NT2/D1 (cell line): ENCODE measurements around the gene WFDC6.
"Not testable (repeated sequence)": the region's sequence is repeated elsewhere in the genome, so short reads cannot be mapped to it uniquely, and the experiment has no call there.

ENCODE experiments used
- DNase-seq: peaks from one replicate; pipeline ENCODE4 v3.0.0-alpha.2; 2011; ENCODE audit warnings: low read depth, low spot score
- H3K27me3 ChIP-seq: 2 replicates; pipeline ENCODE4 v1.6.0; 2011; ENCODE audit warnings: mild to moderate bottlenecking; ENCODE audit not compliant: insufficient read length, insufficient read depth
- H3K36me3 ChIP-seq: 2 replicates; pipeline ENCODE4 v1.6.1; 2011; ENCODE audit warnings: mild to moderate bottlenecking, low read length, mixed read lengths; ENCODE audit not compliant: insufficient read depth, insufficient read length
- H3K4me1 ChIP-seq: 2 replicates; pipeline ENCODE4 v1.5.1; 2011; ENCODE audit not compliant: insufficient read depth, insufficient read length
- H3K4me3 ChIP-seq: 2 replicates; pipeline ENCODE4 v1.5.1; 2011; ENCODE audit warnings: low read depth; ENCODE audit not compliant: insufficient read length
- H3K9ac ChIP-seq: 2 replicates; pipeline ENCODE4 v1.6.0; 2011; ENCODE audit warnings: low read depth; ENCODE audit not compliant: insufficient read length
- H3K9me3 ChIP-seq: 2 replicates; pipeline ENCODE4 v1.5.1; 2011; ENCODE audit warnings: mild to moderate bottlenecking, low read length; ENCODE audit not compliant: insufficient read depth
- SUZ12 ChIP-seq: IDR thresholded peaks from 2 replicates; pipeline ENCODE4 v1.6.1; 2011; ENCODE audit not compliant: insufficient read length, insufficient read depth; ENCODE audit errors: extremely low read depth
- YY1 ChIP-seq: IDR thresholded peaks from 2 replicates; pipeline ENCODE4 v1.6.1; 2011; ENCODE audit not compliant: insufficient read length, insufficient read depth
- ZNF274 ChIP-seq: IDR thresholded peaks from 2 replicates; pipeline ENCODE4 v1.6.1; 2011; ENCODE audit warnings: mild to moderate bottlenecking, low read depth, low read length

The WFDC6 gene

DNA sequence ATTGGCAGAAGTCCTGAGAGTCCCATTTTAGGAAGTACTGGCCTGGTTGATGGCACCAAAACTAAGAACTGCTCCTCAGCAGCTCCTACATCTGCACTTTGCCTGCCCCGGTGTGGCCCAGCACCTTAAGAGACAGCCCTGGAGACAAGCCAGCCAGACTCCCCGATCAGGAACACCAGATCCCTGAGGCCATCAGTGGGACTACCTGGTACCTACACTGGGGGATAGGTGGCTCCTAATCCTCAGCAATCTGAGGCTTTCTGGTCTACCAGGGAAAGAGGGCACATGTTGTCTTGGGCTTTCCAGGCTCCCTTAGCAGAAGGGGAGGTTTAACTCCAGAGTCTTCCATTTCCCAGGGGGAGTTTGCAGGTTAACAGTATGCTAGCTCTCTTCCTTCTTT is at the start of gene WFDC6:
Gene WFDC6, minus strand, starts transcription at position 101 of the 400 bp plus-strand sequence. Its CDS starts 75 bp downstream, at position 26.
- no peaks in the 10 kb centered on the region for H3K4me1 ChIP-seq
- H3K27me3 ChIP-seq, result no peaks in the 10 kb centered on the region
- TF ChIP-seq YY1 (no peak), SUZ12 (no peak), ZNF274 (no peak)
- H3K9ac ChIP-seq, result no peak within 1 kb of the TSS
- no peak within 1 kb of the TSS for H3K4me3 ChIP-seq
- no peaks in the 10 kb centered on the region for H3K36me3 ChIP-seq
- no peaks in the 10 kb centered on the region for H3K9me3 ChIP-seq
- DNase-seq, result no peak

DNA sequence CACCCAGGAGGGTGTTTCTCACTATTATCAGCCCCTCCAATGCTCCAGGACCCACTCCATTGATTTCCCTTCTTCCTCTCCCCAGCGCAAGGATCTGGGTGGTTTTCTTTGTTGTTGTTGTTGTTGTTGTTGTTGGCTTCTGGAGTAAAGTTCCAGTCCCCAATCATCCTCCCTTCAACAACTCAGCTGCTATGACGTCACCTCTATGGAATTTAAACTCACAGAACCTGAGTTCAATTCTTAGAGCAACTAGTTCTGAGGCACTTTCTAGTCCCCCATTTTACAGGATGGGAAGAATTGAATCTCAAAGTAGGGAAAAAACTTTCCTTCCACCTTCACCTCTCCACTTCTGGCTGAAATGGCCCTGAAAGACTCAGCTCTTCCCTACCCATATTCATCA is 49.5 kb upstream of the WFDC6 start:
- peaks cover 9% of the 10 kb centered on the region; the same call in 1 of the 2 replicates for H3K9me3 ChIP-seq
- no peak overlapping the region for H3K9ac ChIP-seq
- H3K36me3 ChIP-seq, result no peaks in the 10 kb centered on the region
- no peak overlapping the region for H3K4me3 ChIP-seq
- DNase-seq, result no peak
- TF ChIP-seq SUZ12 (no peak), ZNF274 (no peak)
- no peaks in the 10 kb centered on the region for H3K27me3 ChIP-seq
- no peaks in the 10 kb centered on the region for H3K4me1 ChIP-seq

DNA sequence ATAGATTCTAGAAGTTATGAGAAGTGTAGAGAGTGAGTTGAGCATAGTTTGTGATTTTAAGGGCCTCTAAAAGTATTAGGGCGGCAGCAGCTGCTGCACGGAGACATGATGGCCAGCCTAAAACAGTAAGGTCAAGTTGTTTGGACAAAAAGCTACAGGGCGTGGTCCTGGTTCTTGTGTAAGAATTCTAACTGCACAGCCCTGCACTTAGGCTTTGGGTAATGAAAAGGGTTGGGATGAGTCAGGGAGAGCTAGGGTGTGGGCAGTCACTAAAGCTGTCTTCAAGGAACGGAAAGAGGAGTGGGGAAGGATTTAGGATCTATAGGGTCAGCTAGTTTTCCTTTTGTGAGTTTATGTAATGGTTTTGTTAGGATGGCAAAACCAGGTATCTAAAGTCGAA is 46.7 kb upstream of the WFDC6 start:
- H3K4me3 ChIP-seq, H3K27me3 ChIP-seq, H3K4me1 ChIP-seq, H3K9ac ChIP-seq, DNase-seq, H3K36me3 ChIP-seq, H3K9me3 ChIP-seq: not testable (repeated sequence)

DNA sequence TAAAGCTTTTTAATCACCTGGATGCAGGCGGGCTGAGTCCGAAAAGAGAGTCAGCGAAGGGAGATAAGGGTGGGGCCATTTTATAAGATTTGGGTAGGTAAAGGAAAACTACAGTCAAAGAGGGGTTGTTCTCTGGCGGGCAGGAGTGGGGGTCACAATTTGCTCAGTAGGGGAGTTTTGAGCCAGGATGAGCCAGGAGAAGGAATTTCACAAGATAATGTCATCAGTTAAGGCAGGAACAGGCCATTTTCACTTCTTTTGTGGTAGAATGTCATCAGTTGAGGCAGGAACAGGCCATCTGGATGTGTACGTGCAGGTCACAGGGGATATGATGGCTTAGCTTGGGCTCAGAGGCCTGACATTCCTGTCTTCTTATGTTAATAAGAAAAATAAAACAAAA is 45.0 kb upstream of the WFDC6 start:
- H3K4me3 ChIP-seq, H3K36me3 ChIP-seq, H3K9me3 ChIP-seq, H3K4me1 ChIP-seq, H3K27me3 ChIP-seq, DNase-seq, H3K9ac ChIP-seq: not testable (repeated sequence)

DNA sequence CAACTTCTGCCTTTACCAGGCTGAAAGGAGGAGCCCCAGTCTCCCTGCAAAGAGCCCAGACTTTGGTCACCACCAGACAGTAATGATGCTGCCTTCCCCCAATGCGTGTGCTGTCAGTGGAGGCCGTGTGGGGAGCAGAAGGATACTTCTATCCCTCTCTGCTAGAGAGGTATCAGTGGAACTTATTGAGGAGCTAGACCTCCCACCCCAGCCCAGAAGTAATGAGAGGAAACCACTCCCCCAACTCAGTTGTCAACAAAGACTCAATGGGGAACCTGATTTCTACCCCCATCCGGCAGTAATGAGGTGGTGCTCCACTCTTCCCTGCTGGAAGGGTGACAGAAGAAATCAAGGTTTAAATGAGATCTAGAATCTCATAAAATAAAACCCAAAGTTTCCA is 44.2 kb upstream of the WFDC6 start:
- no peak for TF ChIP-seq ZNF274
- TF ChIP-seq YY1, result no peak
- TF ChIP-seq SUZ12, result no peak
- Histone ChIP-seq H3K9ac (no peak overlapping the region), H3K27me3 (no peaks in the 10 kb centered on the region), H3K4me3 (no peak overlapping the region), H3K4me1 (no peaks in the 10 kb centered on the region), H3K36me3 (no peaks in the 10 kb centered on the region), H3K9me3 (peaks cover 4% of the 10 kb centered on the region; the same call in 1 of the 2 replicates)
- DNase-seq, result no peak

DNA sequence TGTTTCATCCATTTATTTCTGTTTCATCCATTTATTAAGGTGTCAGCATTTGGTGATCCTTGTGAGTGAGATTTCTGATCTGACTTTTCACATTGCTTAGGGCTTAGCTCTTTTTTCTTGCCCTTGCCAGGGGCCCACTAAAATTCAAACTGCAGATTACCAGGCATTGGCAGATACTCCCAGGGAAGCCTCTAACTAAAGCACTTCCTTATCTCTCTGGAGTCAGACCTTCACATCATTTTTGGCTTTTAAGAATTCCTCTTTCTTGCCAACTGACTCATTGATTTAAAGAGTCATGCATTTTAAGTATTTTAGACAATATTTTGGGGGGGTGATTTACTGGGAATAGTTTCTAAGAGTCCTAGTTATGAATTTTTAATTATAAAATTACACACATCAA is 42.4 kb upstream of the WFDC6 start:
- no peaks in the 10 kb centered on the region for H3K36me3 ChIP-seq
- no peaks in the 10 kb centered on the region for H3K4me1 ChIP-seq
- no peaks in the 10 kb centered on the region for H3K27me3 ChIP-seq
- no peak overlapping the region for H3K4me3 ChIP-seq
- no peak for TF ChIP-seq ZNF274
- TF ChIP-seq SUZ12, result no peak
- no peak for TF ChIP-seq YY1
- no peak overlapping the region for H3K9ac ChIP-seq
- no peaks in the 10 kb centered on the region for H3K9me3 ChIP-seq
- no peak for DNase-seq

DNA sequence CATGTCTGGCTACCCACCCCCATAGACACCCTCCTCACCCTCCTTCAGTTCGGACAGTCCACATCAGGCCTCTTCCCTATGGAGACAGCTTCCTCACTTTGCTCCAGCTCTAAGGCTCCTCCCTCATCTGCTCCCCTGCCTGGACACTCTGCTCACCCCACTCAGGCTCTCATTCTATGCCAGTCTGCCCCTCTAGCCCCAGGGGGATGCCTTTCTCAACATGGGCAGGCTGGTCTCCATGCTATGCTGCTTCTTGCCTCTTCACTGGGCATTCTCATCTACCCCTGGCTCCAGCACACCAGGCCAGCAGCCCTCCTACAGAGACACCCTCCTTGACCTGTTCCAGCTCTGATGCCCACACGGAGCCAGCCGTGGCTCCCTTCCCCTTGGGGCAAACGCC is 39.9 kb upstream of the WFDC6 start, which contains the start of gene WFDC8:
Gene WFDC8, minus strand, starts transcription at position 101 of the 400 bp plus-strand sequence. Its CDS starts 37 bp downstream, at position 64.
- no peak for TF ChIP-seq ZNF274
- TF ChIP-seq SUZ12, result no peak
- TF ChIP-seq YY1, result no peak
- H3K4me3 ChIP-seq, result no peak within 1 kb of the TSS
- H3K36me3 ChIP-seq, result no peaks in the 10 kb centered on the region
- H3K9me3 ChIP-seq, result no peaks in the 10 kb centered on the region; the same call in 1 of the 2 replicates
- no peaks in the 10 kb centered on the region for H3K27me3 ChIP-seq
- H3K4me1 ChIP-seq, result no peaks in the 10 kb centered on the region
- no peak within 1 kb of the TSS for H3K9ac ChIP-seq
- DNase-seq, result no peak

DNA sequence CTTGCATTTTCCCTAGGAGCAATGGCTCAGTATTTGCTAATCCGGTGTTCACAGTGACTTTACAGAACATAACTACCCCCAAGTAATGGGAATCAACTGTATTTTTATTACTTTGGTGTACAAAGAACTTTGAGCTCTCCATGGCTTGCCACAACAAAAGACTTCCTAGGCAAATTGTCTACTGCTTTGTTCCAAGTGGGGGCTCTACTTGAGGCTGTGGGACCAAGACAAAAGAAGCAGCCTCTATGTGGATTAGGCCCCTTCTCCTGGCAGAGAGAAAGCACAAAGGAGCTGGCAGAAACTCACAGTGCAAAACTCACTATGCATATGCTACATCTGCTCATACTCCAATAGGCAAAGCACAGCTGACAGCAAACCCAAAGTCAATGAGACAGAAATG is 38.9 kb upstream of the WFDC6 start:
- TF ChIP-seq ZNF274 (no peak), SUZ12 (no peak), YY1 (no peak)
- no peak overlapping the region for H3K4me3 ChIP-seq
- H3K9me3 ChIP-seq, result no peaks in the 10 kb centered on the region; the same call in 1 of the 2 replicates
- no peaks in the 10 kb centered on the region for H3K4me1 ChIP-seq
- H3K36me3 ChIP-seq, result no peaks in the 10 kb centered on the region
- no peaks in the 10 kb centered on the region for H3K27me3 ChIP-seq
- H3K9ac ChIP-seq, result no peak overlapping the region
- peak; percentile 73 for DNase-seq
